Right cardiac atrium (tissue), 5 donors: ENCODE measurements around the gene DEFB131B. TPM values are rescaled to one million over a fixed set of nuclear protein-coding genes. Genes with fewer than 3 reads are reported as not detected.
"Not testable (repeated sequence)": the region's sequence is repeated elsewhere in the genome, so short reads cannot be mapped to it uniquely, and the experiment has no call there.

ENCODE experiments used
- ATAC-seq, 2 donors: fragments of 200-7000 bp; cut with Tn5 transposase; one replicate each; pipeline versions ENCODE4 v1.8.0 to v1.9.1; 2020; ENCODE audit warnings: moderate library complexity in 2 of 2, mild to moderate bottlenecking in 1 of 2
- DNase-seq, 3 donors: peaks; one replicate each; pipeline ENCODE4 v3.0.0-alpha.2; 2020
- H3K27ac ChIP-seq: one replicate; pipeline ENCODE4 v1.5.1; 2013; ENCODE audit warnings: mild to moderate bottlenecking, low read length, control low read depth, moderate library complexity
- H3K27me3 ChIP-seq: one replicate; pipeline ENCODE4 v1.6.1; 2013; ENCODE audit not compliant: control insufficient read depth, insufficient read depth
- H3K4me1 ChIP-seq: one replicate; pipeline ENCODE4 v1.6.1; 2013; ENCODE audit warnings: low read length; ENCODE audit not compliant: control insufficient read depth, insufficient read depth
- H3K4me3 ChIP-seq: one replicate; pipeline ENCODE4 v1.5.1; 2013; ENCODE audit warnings: low read length, control low read depth
- H3K9me3 ChIP-seq: one replicate; pipeline ENCODE4 v1.6.1; 2013; ENCODE audit warnings: low read length; ENCODE audit not compliant: control insufficient read depth
- WGBS: extraction: QIAGEN DNeasy Blood & Tissue Kit; methylation state at CpG from one replicate; pipeline ENCODE4 v1.1.7; 2013; 5-methylcytosine and 5-hydroxymethylcytosine counted together
- intact Hi-C, 4 donors: fragments of 100-400 bp; cut with DNase I; formaldehyde crosslinking; loops; one replicate each; pipeline versions ENCODE4 v1.11.0 to v1.14.0; 2022 to 2023
- long read RNA-seq, 4 donors: library from polyadenylated mRNA; unstranded; transcript quantifications; one replicate each; pipeline ENCODE4 v2.0.0, GENCODE V29; 2020 to 2021
- polyA plus RNA-seq: library from polyadenylated mRNA; stranded (reverse); fragments of 200-250 nt; gene quantifications from one replicate; pipeline ENCODE4 v1.2.3, GENCODE V29; 2013
- total RNA-seq, 4 donors: library from RNA; stranded (reverse); fragmentation: NEBNext Ultra II Directional; extraction: Animal tissue kit (Norgen Biotek cat#: 25700); gene quantifications; one replicate each; pipeline ENCODE4 v1.2.1, GENCODE V29; 2021
- donor health status: healthy with polysubstance abuse.
- donor health status: DM: no; HTN: yes; CAD: no.
- donor health status: DM: no; HTN: no; CAD: no.
- donor health status: DM: no; HTN: yes; CAD: no; lungs with severe emphysema.
- donor health status: DM: yes; HTN: yes; CAD: no.

The DEFB131B gene
- total RNA-seq, result not detected
- polyA plus RNA-seq, result not detected
- long read RNA-seq, donor 1, result 0 reads
- long read RNA-seq, donor 2, result 0 reads
- long read RNA-seq, donor 3, result 0 reads
- long read RNA-seq, donor 4, result 0 reads

- H3K4me3 ChIP-seq, DNase-seq, H3K4me1 ChIP-seq, ATAC-seq, H3K27me3 ChIP-seq, H3K27ac ChIP-seq, H3K9me3 ChIP-seq, intact Hi-C loops: not testable (repeated sequence)
- 93% methylated on average over 1 of the region's 1 CpG for WGBS
Measured at GRCh38 chr11:71878059-71878458, at the start of gene DEFB131B. Gene DEFB131B (plus strand): TSS chr11:71878453. CDS start chr11:71878453, 0 bp downstream.

- WGBS, result 91% methylated on average over 3 of the region's 3 CpGs
- intact Hi-C loops, result not testable (repeated sequence)
Measured at GRCh38 chr11:71829247-71829646, 49.0 kb upstream of the DEFB131B start.

GRCh38 chr11:71829686-71830085 lies 48.6 kb upstream of the DEFB131B start:
- intact Hi-C loops, H3K4me1 ChIP-seq: not testable (repeated sequence)

More at GRCh38 chr11:71829247-71829646, 49.0 kb upstream of the DEFB131B start:
- not testable (repeated sequence) for H3K4me3 ChIP-seq, DNase-seq, H3K27ac ChIP-seq, H3K27me3 ChIP-seq, H3K9me3 ChIP-seq, ATAC-seq, H3K4me1 ChIP-seq

GRCh38 chr11:71832811-71833210 lies 45.4 kb upstream of the DEFB131B start, which contains the start of gene DEFB108B:
Gene DEFB108B (plus strand): TSS chr11:71833200. CDS start chr11:71833200, 0 bp downstream.
- intact Hi-C loops, H3K27me3 ChIP-seq, ATAC-seq, H3K9me3 ChIP-seq, DNase-seq, H3K4me3 ChIP-seq, H3K4me1 ChIP-seq, H3K27ac ChIP-seq: not testable (repeated sequence)
- 0% methylated on average over 1 of the region's 1 CpG for WGBS

More at GRCh38 chr11:71829686-71830085, 48.6 kb upstream of the DEFB131B start:
- not testable (repeated sequence) for DNase-seq, ATAC-seq, H3K27me3 ChIP-seq, H3K4me3 ChIP-seq, H3K27ac ChIP-seq, H3K9me3 ChIP-seq
- 80% methylated on average over 3 of the region's 3 CpGs for WGBS

- DNase-seq, H3K4me1 ChIP-seq, H3K4me3 ChIP-seq, ATAC-seq, intact Hi-C loops, H3K27me3 ChIP-seq, H3K9me3 ChIP-seq, H3K27ac ChIP-seq: not testable (repeated sequence)
- 85% methylated on average over 6 of the region's 6 CpGs for WGBS
Measured at GRCh38 chr11:71842720-71843119, 35.5 kb upstream of the DEFB131B start.

- 89% methylated on average over 4 of the region's 4 CpGs for WGBS
- DNase-seq, H3K27me3 ChIP-seq, ATAC-seq, H3K4me3 ChIP-seq, H3K4me1 ChIP-seq, H3K27ac ChIP-seq, H3K9me3 ChIP-seq, intact Hi-C loops: not testable (repeated sequence)
Measured at GRCh38 chr11:71843355-71843754, 34.9 kb upstream of the DEFB131B start.

- no peak for ATAC-seq
- no peak overlapping the region for H3K4me3 ChIP-seq
- 68% methylated on average over 15 of the region's 15 CpGs for WGBS
Measured at GRCh38 chr11:71843858-71844257, 34.4 kb upstream of the DEFB131B start.

GRCh38 chr11:71853895-71854294 lies 24.4 kb upstream of the DEFB131B start:
- H3K27me3 ChIP-seq, DNase-seq, ATAC-seq, H3K9me3 ChIP-seq, H3K27ac ChIP-seq, H3K4me3 ChIP-seq, H3K4me1 ChIP-seq, intact Hi-C loops: not testable (repeated sequence)
- WGBS, result 94% methylated on average over 2 of the region's 2 CpGs

More at GRCh38 chr11:71843858-71844257, 34.4 kb upstream of the DEFB131B start:
- intact Hi-C loops, result no loop called here
- H3K4me1 ChIP-seq, result no peaks in the 10 kb centered on the region
- DNase-seq, result peak in 1 of 3 donors; percentile 37
- no peaks in the 10 kb centered on the region for H3K27me3 ChIP-seq
- H3K27ac ChIP-seq, result no peak overlapping the region
- H3K9me3 ChIP-seq, result no peaks in the 10 kb centered on the region

GRCh38 chr11:71855880-71856279 lies 22.4 kb upstream of the DEFB131B start:
- H3K27me3 ChIP-seq, H3K4me1 ChIP-seq, H3K9me3 ChIP-seq, ATAC-seq, DNase-seq, intact Hi-C loops, H3K27ac ChIP-seq, H3K4me3 ChIP-seq: not testable (repeated sequence)
- 41% methylated on average over 2 of the region's 2 CpGs for whole genome bisulfite sequencing

- H3K9me3 ChIP-seq, H3K27me3 ChIP-seq, H3K4me3 ChIP-seq, intact Hi-C loops, H3K27ac ChIP-seq, H3K4me1 ChIP-seq, DNase-seq, ATAC-seq: not testable (repeated sequence)
- WGBS, result 70% methylated on average over 3 of the region's 3 CpGs
Measured at GRCh38 chr11:71860835-71861234, 17.4 kb upstream of the DEFB131B start.

- intact Hi-C loops, H3K27me3 ChIP-seq, H3K27ac ChIP-seq, H3K9me3 ChIP-seq, H3K4me3 ChIP-seq, DNase-seq, H3K4me1 ChIP-seq: not testable (repeated sequence)
- whole genome bisulfite sequencing, result 65% methylated on average over 3 of the region's 3 CpGs
- peak in 1 of 2 donors; percentile 43 for ATAC-seq
Measured at GRCh38 chr11:71863978-71864627, 14.2 kb upstream of the DEFB131B start.
